ENCODE measurements around the gene PIK3R1.

- TF ChIP-seq POLR2A (IDR thresholded peaks at IDR 0.05; ENCODE audit: low read depth, low read length) (no peak), POLR2AphosphoS5 (IDR thresholded peaks at IDR 0.05; ENCODE audit: low read depth, low read length) (no peak), TAF1 (IDR thresholded peaks at IDR 0.05; ENCODE audit: borderline replicate concordance, low read depth, low read length) (no peak)
Observed at GRCh38 chr5:68240771-68241170, 25.2 kb downstream of the PIK3R1 start.

Measured in GM12892 (cell line).